Neural cell (in vitro differentiated cells): ENCODE data around the gene PLEKHA8. TPM values are rescaled to one million over a fixed set of nuclear protein-coding genes. Genes with fewer than 3 reads are reported as not detected.

ENCODE experiments used
- H2AFZ ChIP-seq: fragments of 200-600, 300-800 bp; sonication (generic), shearing (Covaris generic); 2 replicates; pipeline ENCODE4 v1.6.0; 2014; ENCODE audit warnings: low read depth, mild to moderate bottlenecking, antibody characterized with exemption, low read length, moderate library complexity
- H3F3A ChIP-seq: fragments of 200-600 bp; shearing (Covaris generic); 2 replicates; pipeline ENCODE4 v1.6.1; 2016; ENCODE audit warnings: mild to moderate bottlenecking, moderate library complexity, mixed read lengths, antibody characterized with exemption, low read length; ENCODE audit not compliant: insufficient read depth, poor library complexity, severe bottlenecking
- H3K27ac ChIP-seq: fragments of 200-600, 300-800 bp; sonication (generic), shearing (Covaris generic); 2 replicates; pipeline ENCODE4 v1.5.1; 2014; ENCODE audit warnings: mild to moderate bottlenecking, low read length, moderate library complexity
- H3K27me3 ChIP-seq: fragments of 300-800, 200-600 bp; sonication (generic), shearing (Covaris generic); 2 replicates; pipeline ENCODE4 v1.6.0; 2014; ENCODE audit warnings: mild to moderate bottlenecking, low read depth, low read length, moderate library complexity; ENCODE audit not compliant: insufficient read depth
- H3K36me3 ChIP-seq: fragments of 300-800, 200-600 bp; sonication (generic), shearing (Covaris generic); 2 replicates; pipeline ENCODE4 v1.5.1; 2014; ENCODE audit warnings: mild to moderate bottlenecking, antibody characterized with exemption, low read length, moderate library complexity; ENCODE audit not compliant: insufficient read depth
- H3K4me2 ChIP-seq: fragments of 300-800, 200-600 bp; sonication (generic), shearing (Covaris generic); 2 replicates; pipeline ENCODE4 v1.6.0; 2014; ENCODE audit warnings: mild to moderate bottlenecking, low read length
- H3K4me3 ChIP-seq: fragments of 300-800, 200-600 bp; sonication (generic), shearing (Covaris generic); 2 replicates; pipeline ENCODE4 v1.5.1; 2014; ENCODE audit warnings: mild to moderate bottlenecking, low read length, moderate library complexity
- H3K79me2 ChIP-seq: fragments of 200-600 bp; shearing (Covaris generic); replicated peaks from 2 replicates; pipeline ENCODE4 v1.6.0; 2014; ENCODE audit warnings: mild to moderate bottlenecking, low read length, moderate library complexity; ENCODE audit not compliant: insufficient read depth
- H3K9ac ChIP-seq: fragments of 300-800, 200-600 bp; sonication (generic), shearing (Covaris generic); 2 replicates; pipeline ENCODE4 v1.6.1; 2016; ENCODE audit warnings: mild to moderate bottlenecking, low read length, mixed read lengths
- H3K9me2 ChIP-seq: fragments of 200-600 bp; shearing (Covaris generic); 2 replicates; pipeline ENCODE4 v1.6.1; 2016; ENCODE audit warnings: mild to moderate bottlenecking, low read length, mixed read lengths; ENCODE audit not compliant: insufficient read depth
- H3K9me3 ChIP-seq: fragments of 200-600, 300-800 bp; sonication (generic), shearing (Covaris generic); 2 replicates; pipeline ENCODE4 v1.6.1; 2016; ENCODE audit warnings: mild to moderate bottlenecking, mixed run types, low read length, moderate library complexity, mixed read lengths
- H4K20me1 ChIP-seq: fragments of 200-600 bp; shearing (Covaris generic); 2 replicates; pipeline ENCODE4 v1.6.1; 2016; ENCODE audit warnings: mild to moderate bottlenecking, mixed run types; ENCODE audit not compliant: insufficient read depth
- CTCF ChIP-seq: fragments of 450-650 bp; IDR thresholded peaks from 2 replicates; pipeline ENCODE4 v1.5.1; 2014; ENCODE audit warnings: antibody characterized with exemption, mild to moderate bottlenecking, moderate library complexity; ENCODE audit not compliant: poor library complexity, severe bottlenecking
- EP300 ChIP-seq: fragments of 450-650 bp; conservative IDR thresholded peaks from 2 replicates; pipeline ENCODE4 v1.6.1; 2014; ENCODE audit warnings: antibody characterized with exemption, mild to moderate bottlenecking, moderate library complexity; ENCODE audit not compliant: poor library complexity, severe bottlenecking
- EZH2 ChIP-seq: fragments of 200-600, 300-800 bp; shearing (Covaris generic), sonication (generic); IDR thresholded peaks from 2 replicates; pipeline ENCODE4 v1.6.1; 2014; ENCODE audit warnings: antibody characterized with exemption, low read length, borderline replicate concordance, mild to moderate bottlenecking; ENCODE audit not compliant: insufficient read depth, poor library complexity, severe bottlenecking
- MXI1 ChIP-seq: fragments of 450-650 bp; conservative IDR thresholded peaks from 2 replicates; pipeline ENCODE4 v1.6.1; 2014; ENCODE audit warnings: antibody characterized with exemption, mild to moderate bottlenecking; ENCODE audit not compliant: poor library complexity, severe bottlenecking
- POLR2AphosphoS5 ChIP-seq: IDR thresholded peaks from 2 replicates; pipeline ENCODE4 v1.6.1; 2012
- RAD21 ChIP-seq: fragments of 450-650 bp; conservative IDR thresholded peaks from 2 replicates; pipeline ENCODE4 v1.6.1; 2014; ENCODE audit warnings: antibody characterized with exemption, mild to moderate bottlenecking, moderate library complexity
- REST ChIP-seq: IDR thresholded peaks from 2 replicates; pipeline ENCODE4 v1.6.1; 2012; ENCODE audit warnings: borderline replicate concordance
- SMC3 ChIP-seq: fragments of 450-650 bp; conservative IDR thresholded peaks from 2 replicates; pipeline ENCODE4 v1.6.1; 2014; ENCODE audit warnings: antibody characterized with exemption, mild to moderate bottlenecking, moderate library complexity; ENCODE audit not compliant: poor library complexity
- TAF1 ChIP-seq: IDR thresholded peaks from 2 replicates; pipeline ENCODE4 v1.6.1; 2012; ENCODE audit warnings: low read depth
- polyA plus RNA-seq: library from polyadenylated mRNA; depleted of rRNA; stranded (reverse); fragments of >200 nt; gene quantifications from 2 replicates; pipeline ENCODE4 v1.2.3, GENCODE V29; 2014

PLEKHA8 gene
- polyA plus RNA-seq, 1 donor from 2014 or later = 43.1 TPM

- Histone ChIP-seq H3K27me3 (no peaks in the 10 kb centered on the region), H3K9me2 (no peaks in the 10 kb centered on the region), H3K9me3 (no peaks in the 10 kb centered on the region), H3K4me2 (no peak overlapping the region), H2AFZ (no peak overlapping the region), H3K36me3 (no peaks in the 10 kb centered on the region), H3K79me2 (no peaks in the 10 kb centered on the region), H3K4me3 (no peak overlapping the region), H3K27ac (no peak overlapping the region), H3F3A (peaks cover 3% of the 10 kb centered on the region), H4K20me1 (no peaks in the 10 kb centered on the region), H3K9ac (no peak overlapping the region)
- TF ChIP-seq EZH2 = no peak
- TF ChIP-seq RAD21 = no peak
- TF ChIP-seq POLR2AphosphoS5 = no peak
- no peak for TF ChIP-seq CTCF
- no peak for TF ChIP-seq EP300
- no peak for TF ChIP-seq REST
Measured at GRCh38 chr7:30143748-30144251, 115.6 kb downstream of the PLEKHA8 start.

- Histone ChIP-seq H3K9ac (no peak overlapping the region), H3K36me3 (no peaks in the 10 kb centered on the region), H3K4me3 (no peak overlapping the region), H2AFZ (no peak overlapping the region), H3K9me3 (no peaks in the 10 kb centered on the region), H3K4me2 (no peak overlapping the region), H3K79me2 (no peaks in the 10 kb centered on the region), H3K9me2 (no peaks in the 10 kb centered on the region), H4K20me1 (no peaks in the 10 kb centered on the region), H3K27me3 (no peaks in the 10 kb centered on the region), H3F3A (peaks cover 3% of the 10 kb centered on the region), H3K27ac (no peak overlapping the region)
- no peak for TF ChIP-seq RAD21
- TF ChIP-seq CTCF = no peak
- TF ChIP-seq TAF1 = no peak
- no peak for TF ChIP-seq EP300
- TF ChIP-seq SMC3 = no peak
- TF ChIP-seq MXI1 = no peak
- no peak for TF ChIP-seq POLR2AphosphoS5
- TF ChIP-seq REST = no peak
- TF ChIP-seq EZH2 = no peak
Measured at GRCh38 chr7:30144657-30145306, 116.6 kb downstream of the PLEKHA8 start.
